HG03354 (cell line): Measurements from ENCODE around the gene CT47A7.
A peak's percentile ranks its signal among the peaks of the same experiment; 100 is the strongest.
"Not testable (repeated sequence)": the region's sequence is repeated elsewhere in the genome, so short reads cannot be mapped to it uniquely, and the experiment has no call there.

Experiments
- ATAC-seq: cut with Tn5 transposase; IDR thresholded peaks from one replicate; pipeline ENCODE4 v1.9.1; 2021; ENCODE audit warnings: mild to moderate bottlenecking; ENCODE audit not compliant: unreplicated experiment, poor library complexity, severe bottlenecking

The CT47A7 gene

GRCh38 chrX:120956500-120956899, at the start of gene CT47A7:
CT47A7 (minus strand) TSS chrX:120956600; CDS start chrX:120956345, 255 bp downstream.
- not testable (repeated sequence) for ATAC-seq

- ATAC-seq: peak; percentile 53
Observed at GRCh38 chrX:121000589-121000988, 44.2 kb upstream of the CT47A7 start.

GRCh38 chrX:120999413-120999812, 43.0 kb upstream of the CT47A7 start:
- ATAC-seq: peak; percentile 44

- ATAC-seq: not testable (repeated sequence)
Observed at GRCh38 chrX:120985660-120986059, 29.3 kb upstream of the CT47A7 start, which contains the start of gene CT47A1. CT47A1 (minus strand) TSS chrX:120985760; CDS start chrX:120985529, 231 bp downstream.
